Caco-2 (cell line): ENCODE data around the gene KRTAP12-4. TPM values are rescaled to one million over a fixed set of nuclear protein-coding genes. Genes with fewer than 3 reads are reported as not detected.

ENCODE experiments used
- BruUV-seq: library from RNA; stranded (reverse); fragments of 400-500 nt; replicated peaks from 2 replicates; lab custom pipeline; 2021; lab: Mats Ljungman, UMichigan
- CTCF ChIA-PET: fragments of 300-600 bp; sonication (Branson Sonifier 250); formaldehyde crosslinking; loops from one replicate; lab custom pipeline; 2022; ENCODE audit warnings: antibody characterized with exemption; lab: Charles Lee
- POLR2A ChIA-PET: fragments of 300-600 bp; sonication (Branson Sonifier 250); formaldehyde crosslinking; loops from one replicate; lab custom pipeline; 2022; ENCODE audit warnings: antibody characterized with exemption; lab: Charles Lee
- DNase-seq, 2 experiments: peaks; one replicate each; pipeline versions ENCODE4 v3.0.0 to v3.0.0-alpha.2; 2020 to 2022
- H3K27me3 ChIP-seq: replicated peaks from 2 replicates; pipeline ENCODE4 v1.6.0; 2011; ENCODE audit warnings: low read length; ENCODE audit not compliant: control insufficient read depth, insufficient read depth
- H3K36me3 ChIP-seq: 2 replicates; pipeline ENCODE4 v1.5.1; 2011; ENCODE audit warnings: low read length; ENCODE audit not compliant: control insufficient read depth, insufficient read depth
- H3K4me1 ChIP-seq: fragments of 250-450 bp; sonication (Bioruptor Pico); 2 replicates; pipeline ENCODE4 v1.5.1; 2020; ENCODE audit warnings: mild to moderate bottlenecking
- H3K4me3 ChIP-seq: 2 replicates; pipeline ENCODE4 v1.5.1; 2011; ENCODE audit warnings: low read depth, mild to moderate bottlenecking, control low read depth, low read length
- H3K9me3 ChIP-seq: fragments of 250-450 bp; sonication (Bioruptor Pico); 2 replicates; pipeline ENCODE4 v1.5.1; 2020; ENCODE audit warnings: mild to moderate bottlenecking, moderate library complexity
- H3K27ac Mint-ChIP-seq: one replicate; pipeline ENCODE4 v1.8.0; 2022; ENCODE audit warnings: mixed read lengths; ENCODE audit not compliant: unreplicated experiment
- H3K27me3 Mint-ChIP-seq: one replicate; pipeline ENCODE4 v1.8.0; 2022; ENCODE audit warnings: mixed read lengths; ENCODE audit not compliant: insufficient read depth, unreplicated experiment
- H3K36me3 Mint-ChIP-seq: one replicate; pipeline ENCODE4 v1.8.0; 2022; ENCODE audit warnings: mild to moderate bottlenecking, mixed read lengths; ENCODE audit not compliant: insufficient read depth, unreplicated experiment
- H3K4me1 Mint-ChIP-seq: one replicate; pipeline ENCODE4 v1.8.0; 2022; ENCODE audit warnings: low read depth, mixed read lengths; ENCODE audit not compliant: unreplicated experiment
- H3K4me3 Mint-ChIP-seq: one replicate; pipeline ENCODE4 v1.8.0; 2022; ENCODE audit warnings: mild to moderate bottlenecking, moderate library complexity, mixed read lengths; ENCODE audit not compliant: unreplicated experiment
- H3K9me3 Mint-ChIP-seq: one replicate; pipeline ENCODE4 v1.8.0; 2022; ENCODE audit warnings: mixed read lengths; ENCODE audit not compliant: unreplicated experiment
- CTCF ChIP-seq, 2 experiments: fragments of 200-600 bp in 1 of 2; IDR thresholded peaks; 1 replicate in 1 of 2; 2 replicates in 1 of 2; pipeline versions ENCODE4 v1.5.1 to v1.8.0; 2011 to 2022; ENCODE audit warnings: antibody characterized with exemption in 1 of 2, control low read depth in 1 of 2, inconsistent platforms in 1 of 2, low read depth in 1 of 2, low read length in 1 of 2, mild to moderate bottlenecking in 1 of 2, moderate library complexity in 1 of 2; ENCODE audit not compliant: insufficient read depth in 1 of 2, severe bottlenecking in 1 of 2, unreplicated experiment in 1 of 2
- intact Hi-C: fragments of 100-400 bp; cut with micrococcal nuclease; formaldehyde crosslinking; loops from one replicate; pipeline ENCODE4 v1.10.0; 2022; ENCODE audit not compliant: unreplicated experiment
- total RNA-seq: library from RNA; stranded (reverse); gene quantifications from 2 replicates; pipeline ENCODE4 v1.2.3, GENCODE V29; 2022

Gene KRTAP12-4
- total RNA-seq, 1 experiment from 2014 or later = not detected

GRCh38 chr21:44626262-44626661, 28.2 kb downstream of the KRTAP12-4 start:
- Histone ChIP-seq H3K36me3 (no peaks in the 10 kb centered on the region), H3K27me3 (no peaks in the 10 kb centered on the region), H3K9me3 (peaks cover 12% of the 10 kb centered on the region; the same call in 1 of the 2 replicates), H3K4me3 (no peak overlapping the region), H3K4me1 (no peaks in the 10 kb centered on the region)
- Mint-ChIP-seq H3K27ac (no peak overlapping the region), H3K4me3 (no peak overlapping the region), H3K36me3 (no peaks in the 10 kb centered on the region), H3K9me3 (peaks cover 48% of the 10 kb centered on the region), H3K27me3 (no peaks in the 10 kb centered on the region), H3K4me1 (no peaks in the 10 kb centered on the region)
- ChIA-PET CTCF (no interaction called here), POLR2A (no interaction called here)
- intact Hi-C loops = no loop called here
- TF ChIP-seq CTCF (IDR thresholded peaks at IDR 0.05; ENCODE audit: insufficient read depth in 1 of 2, low read depth in 1 of 2, low read length in 1 of 2, severe bottlenecking in 1 of 2, unreplicated experiment in 1 of 2) = no peak
- DNase-seq = no peak
- no TSS peak for BruUV-seq

- Histone ChIP-seq H3K9me3 (peaks cover 14% of the 10 kb centered on the region), H3K27me3 (no peaks in the 10 kb centered on the region), H3K4me1 (no peaks in the 10 kb centered on the region), H3K4me3 (no peak overlapping the region), H3K36me3 (no peaks in the 10 kb centered on the region)
- Mint-ChIP-seq H3K36me3 (no peaks in the 10 kb centered on the region), H3K9me3 (peaks cover 46% of the 10 kb centered on the region), H3K4me1 (no peaks in the 10 kb centered on the region), H3K27ac (no peak overlapping the region), H3K4me3 (no peak overlapping the region), H3K27me3 (no peaks in the 10 kb centered on the region)
- no peak for TF ChIP-seq CTCF (IDR thresholded peaks at IDR 0.05; ENCODE audit: insufficient read depth in 1 of 2, low read depth in 1 of 2, low read length in 1 of 2, severe bottlenecking in 1 of 2, unreplicated experiment in 1 of 2)
- ChIA-PET POLR2A (no interaction called here), CTCF (no interaction called here)
- BruUV-seq = no TSS peak
- no peak for DNase-seq
- intact Hi-C loops = no loop called here
These were observed 28.7 kb downstream of the KRTAP12-4 start for GRCh38 chr21:44625756-44626155.

- H3K9me3 ChIP-seq = peaks cover 24% of the 10 kb centered on the region
- CTCF ChIA-PET = no interaction called here
- H3K27ac Mint-ChIP-seq = no peak overlapping the region
- no peak overlapping the region for H3K4me3 ChIP-seq
- no peaks in the 10 kb centered on the region for H3K4me1 Mint-ChIP-seq
- intact Hi-C loops = no loop called here
- no peak for TF ChIP-seq CTCF (IDR thresholded peaks at IDR 0.05; ENCODE audit: insufficient read depth in 1 of 2, low read depth in 1 of 2, low read length in 1 of 2, severe bottlenecking in 1 of 2, unreplicated experiment in 1 of 2)
- POLR2A ChIA-PET = no interaction called here
- H3K36me3 ChIP-seq = no peaks in the 10 kb centered on the region
- H3K4me3 Mint-ChIP-seq = no peak overlapping the region
- H3K36me3 Mint-ChIP-seq = no peaks in the 10 kb centered on the region
- H3K4me1 ChIP-seq = no peaks in the 10 kb centered on the region
- H3K9me3 Mint-ChIP-seq = peaks cover 54% of the 10 kb centered on the region
- no peaks in the 10 kb centered on the region for H3K27me3 ChIP-seq
- no peaks in the 10 kb centered on the region for H3K27me3 Mint-ChIP-seq
- BruUV-seq = no TSS peak
- no peak for DNase-seq
These were observed 30.9 kb downstream of the KRTAP12-4 start for GRCh38 chr21:44623575-44623974.
